ENCODE data around the gene PCDHGB7.

DNA sequence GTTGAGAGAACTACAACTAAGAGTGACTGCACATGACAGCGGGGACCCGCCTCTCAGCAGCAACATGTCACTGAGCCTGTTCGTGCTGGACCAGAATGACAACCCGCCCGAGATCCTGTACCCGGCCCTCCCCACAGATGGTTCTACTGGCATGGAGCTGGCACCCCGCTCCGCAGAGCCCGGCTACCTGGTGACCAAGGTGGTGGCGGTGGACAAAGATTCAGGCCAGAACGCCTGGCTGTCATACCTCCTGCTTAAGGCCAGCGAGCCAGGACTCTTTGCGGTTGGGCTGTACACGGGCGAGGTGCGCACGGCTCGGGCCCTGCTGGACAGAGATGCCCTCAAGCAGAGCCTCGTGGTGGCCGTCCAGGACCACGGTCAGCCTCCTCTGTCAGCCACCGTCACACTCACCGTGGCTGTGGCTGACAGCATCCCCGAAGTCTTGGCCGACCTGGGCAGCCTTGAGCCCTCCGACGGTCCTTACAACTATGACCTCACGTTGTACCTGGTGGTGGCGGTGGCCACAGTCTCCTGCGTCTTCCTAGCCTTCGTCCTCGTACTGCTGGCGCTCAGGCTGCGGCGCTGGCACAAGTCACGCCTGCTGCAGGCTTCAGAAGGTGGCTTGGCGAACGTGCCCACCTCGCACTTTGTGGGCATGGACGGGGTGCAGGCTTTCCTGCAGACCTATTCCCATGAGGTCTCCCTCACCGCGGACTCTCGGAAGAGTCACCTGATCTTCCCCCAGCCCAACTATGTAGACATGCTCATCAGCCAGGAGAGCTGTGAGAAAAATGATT is 32.8 kb upstream of the PCDHGB7 start:
- TF ChIP-seq, protein P1, sequence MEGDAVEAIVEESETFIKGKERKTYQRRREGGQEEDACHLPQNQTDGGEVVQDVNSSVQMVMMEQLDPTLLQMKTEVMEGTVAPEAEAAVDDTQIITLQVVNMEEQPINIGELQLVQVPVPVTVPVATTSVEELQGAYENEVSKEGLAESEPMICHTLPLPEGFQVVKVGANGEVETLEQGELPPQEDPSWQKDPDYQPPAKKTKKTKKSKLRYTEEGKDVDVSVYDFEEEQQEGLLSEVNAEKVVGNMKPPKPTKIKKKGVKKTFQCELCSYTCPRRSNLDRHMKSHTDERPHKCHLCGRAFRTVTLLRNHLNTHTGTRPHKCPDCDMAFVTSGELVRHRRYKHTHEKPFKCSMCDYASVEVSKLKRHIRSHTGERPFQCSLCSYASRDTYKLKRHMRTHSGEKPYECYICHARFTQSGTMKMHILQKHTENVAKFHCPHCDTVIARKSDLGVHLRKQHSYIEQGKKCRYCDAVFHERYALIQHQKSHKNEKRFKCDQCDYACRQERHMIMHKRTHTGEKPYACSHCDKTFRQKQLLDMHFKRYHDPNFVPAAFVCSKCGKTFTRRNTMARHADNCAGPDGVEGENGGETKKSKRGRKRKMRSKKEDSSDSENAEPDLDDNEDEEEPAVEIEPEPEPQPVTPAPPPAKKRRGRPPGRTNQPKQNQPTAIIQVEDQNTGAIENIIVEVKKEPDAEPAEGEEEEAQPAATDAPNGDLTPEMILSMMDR (IDR thresholded peaks at IDR 0.05), result no peak
- no peak for TF ChIP-seq POLR2A (IDR thresholded peaks at IDR 0.05)
